H1 (cell line): ENCODE measurements around the gene FBXL17. TPM values are rescaled to one million over a fixed set of nuclear protein-coding genes. Genes with fewer than 3 reads are reported as not detected.

Experiments
- BACH1 ChIP-seq: IDR thresholded peaks from 2 replicates; pipeline ENCODE4 v1.6.1; 2012; ENCODE audit warnings: low read length, improper control_type of control experiment
- CHD7 ChIP-seq: fragments of 300-600 bp; sonication (generic); IDR thresholded peaks from 2 replicates; pipeline ENCODE4 v1.7.1; 2012; ENCODE audit warnings: low read length, moderate library complexity, mild to moderate bottlenecking, inconsistent platforms; ENCODE audit not compliant: insufficient replicate concordance
- GABPA ChIP-seq: IDR thresholded peaks from 2 replicates; pipeline ENCODE4 v1.6.1; 2011; ENCODE audit warnings: mild to moderate bottlenecking, low read length, moderate library complexity, borderline replicate concordance; ENCODE audit not compliant: insufficient read depth
- RNF2 ChIP-seq: fragments of 200-900, 300-1000 bp; sonication (generic); IDR thresholded peaks from 2 replicates; pipeline ENCODE4 v1.7.1; 2016; ENCODE audit warnings: borderline replicate concordance, low read depth, mild to moderate bottlenecking, antibody characterized with exemption, low read length; ENCODE audit not compliant: poor library complexity, severe bottlenecking; ENCODE audit errors: missing control alignments
- SIRT6 ChIP-seq: IDR thresholded peaks from one replicate; pipeline ENCODE4 v1.7.1; 2012; ENCODE audit warnings: low read length, inconsistent platforms
- polyA plus RNA-seq, 7 experiments: library from polyadenylated mRNA; depleted of rRNA in 3 of 7; stranded (reverse) in 5 of 7; unstranded in 2 of 7; fragments of >200 nt in 5 of 7; fragments of 200-250 nt in 2 of 7; gene quantifications; 1 replicate in 5 of 7; 2 replicates in 1 of 7; 4 replicates in 1 of 7; pipeline versions ENCODE4 v1.2.1 to v1.2.3, GENCODE V29; 2011 to 2013; ENCODE audit warnings: missing spikeins in 2 of 7, mixed read lengths in 2 of 7
- total RNA-seq: library from RNA; stranded (reverse); fragmentation: NEBNext Ultra II Directional; extraction: Animal tissue kit (Norgen Biotek cat#: 25700); gene quantifications from 2 replicates; pipeline ENCODE4 v1.2.1, GENCODE V29; 2021

Gene FBXL17
- total and polyA plus RNA-seq, 2 of the 8 experiments (the other 6 are each of a cell fraction or from before 2014, with no cell fraction given): 0.35 to 4.3 TPM

- TF ChIP-seq GABPA: no peak
- no peak for TF ChIP-seq SIRT6
- TF ChIP-seq RNF2: no peak
- TF ChIP-seq BACH1: no peak
- TF ChIP-seq CHD7: no peak
These were observed 508.0 kb downstream of the FBXL17 start (continued) for GRCh38 chr5:107873877-107874276.
